Adipose tissue (tissue), 3 donors: ENCODE data around the gene PIP. TPM values are rescaled to one million over a fixed set of nuclear protein-coding genes. Genes with fewer than 3 reads are reported as not detected.
"Not testable (repeated sequence)": the region's sequence is repeated elsewhere in the genome, so short reads cannot be mapped to it uniquely, and the experiment has no call there.

Experiments used
- H3K27ac ChIP-seq: one replicate; pipeline ENCODE4 v1.5.1; 2013; ENCODE audit warnings: low read depth, low read length
- WGBS, 3 donors: extraction: QIAGEN DNeasy Blood & Tissue Kit; methylation state at CpG; one replicate each; pipeline ENCODE4 v1.1.7; 2013; 5-methylcytosine and 5-hydroxymethylcytosine counted together
- polyA plus RNA-seq, 3 donors: library from polyadenylated mRNA; stranded (reverse); fragments of 200-250 nt; gene quantifications; one replicate each; pipeline ENCODE4 v1.2.3, GENCODE V29; 2013
- donor health status: healthy with polysubstance abuse.
- donor health status: Bipolar disorder and iron deficiency.
- donor health status: healthy.

PIP gene
- polyA plus RNA-seq, 3 donors: not detected

- no peak overlapping the region for H3K27ac ChIP-seq
Measured at GRCh38 chr7:143171697-143172096, 39.8 kb downstream of the PIP start.

GRCh38 chr7:143172354-143172753 lies 40.5 kb downstream of the PIP start:
- WGBS, 3 donors: 23 to 60% (median 43%) methylated on average over 4 of the region's 4 CpGs
- no peak overlapping the region for H3K27ac ChIP-seq

- WGBS, 3 donors: 91 to 94% (median 91%) methylated on average over 5 of the region's 5 CpGs
- H3K27ac ChIP-seq: no peak overlapping the region
Measured at GRCh38 chr7:143176128-143176527, 44.3 kb downstream of the PIP start.

- H3K27ac ChIP-seq: no peak overlapping the region
- WGBS, 3 donors: 82 to 87% (median 86%) methylated on average over 2 of the region's 2 CpGs
Measured at GRCh38 chr7:143177374-143178119, 45.7 kb downstream of the PIP start.

GRCh38 chr7:143180771-143181170 lies 48.9 kb downstream of the PIP start:
- WGBS, 3 donors: 80 to 97% (median 95%) methylated on average over 4 of the region's 4 CpGs
- not testable (repeated sequence) for H3K27ac ChIP-seq

GRCh38 chr7:143181349-143181748 lies 49.5 kb downstream of the PIP start:
- H3K27ac ChIP-seq: no peak overlapping the region
- WGBS, 3 donors: 79 to 84% (median 81%) methylated on average over 2 of the region's 2 CpGs

GRCh38 chr7:143183024-143183423 lies 51.1 kb downstream of the PIP start, which contains the start of gene TAS2R39:
TAS2R39 (plus strand) TSS chr7:143183419; CDS start chr7:143183419, 0 bp downstream.
- 81 to 84% (median 82%) methylated on average over 3 of the region's 3 CpGs for WGBS, 3 donors
- H3K27ac ChIP-seq: no peak within 1 kb of the TSS

- 67 to 85% (median 81%) methylated on average over 1 of the region's 1 CpG for WGBS, 3 donors
Measured at GRCh38 chr7:143185551-143185950, 53.7 kb downstream of the PIP start.

GRCh38 chr7:143188994-143189393 lies 57.1 kb downstream of the PIP start:
- 70 to 78% (median 73%) methylated on average over 6 of the region's 6 CpGs for WGBS, 3 donors
- H3K27ac ChIP-seq: no peak overlapping the region

More at GRCh38 chr7:143185551-143185950, 53.7 kb downstream of the PIP start:
- H3K27ac ChIP-seq: no peak overlapping the region

Other genes starting within 250 kb of the PIP start
- 10 to 100 TPM in 1 of 3 donors, under 1 TPM in 1, not detected in 1; 0.42 to 37.0 TPM for gene TRPV6, start 246.3 kb upstream of the PIP start, polyA plus RNA-seq
- gene TRPV5, start 198.3 kb upstream of the PIP start, polyA plus RNA-seq: under 1 TPM in 1 of 3 donors, not detected in 2; 0.05 TPM
- not detected for gene LLCFC1, start 192.6 kb upstream of the PIP start, polyA plus RNA-seq
- under 1 TPM in 2 of 3 donors, not detected in 1; 0.04 to 0.09 TPM for gene KEL, start 169.7 kb upstream of the PIP start, polyA plus RNA-seq
- not detected for gene OR9A2, start 104.9 kb upstream of the PIP start, polyA plus RNA-seq
- gene OR6V1, start 79.7 kb upstream of the PIP start, polyA plus RNA-seq: not detected
- gene TAS2R39, start 51.3 kb downstream of the PIP start, polyA plus RNA-seq: not detected
- not detected for gene TAS2R40, start 90.0 kb downstream of the PIP start, polyA plus RNA-seq
- 100 to 1,000 TPM in 2 of 3 donors, 10 to 100 TPM in 1; 89.9 to 213 (median 147) TPM for gene GSTK1, start 131.4 kb downstream of the PIP start, polyA plus RNA-seq
- gene TMEM139, start 152.9 kb downstream of the PIP start, polyA plus RNA-seq: 1 to 10 TPM in 2 of 3 donors, under 1 TPM in 1; 0.56 to 9.8 (median 1.7) TPM
- gene CASP2, start 156.3 kb downstream of the PIP start, polyA plus RNA-seq: 1 to 10 TPM; 4.2 to 6.1 (median 5.4) TPM
- gene CLCN1, start 184.0 kb downstream of the PIP start, polyA plus RNA-seq: under 1 TPM in 1 of 3 donors, not detected in 2; 0.07 TPM
- gene FAM131B, start 230.6 kb downstream of the PIP start, polyA plus RNA-seq: 1 to 10 TPM in 1 of 3 donors, under 1 TPM in 2; 0.09 to 1.2 (median 0.37) TPM
- 100 to 1,000 TPM in 2 of 3 donors, 10 to 100 TPM in 1; 40.6 to 234 (median 200) TPM for gene ZYX, start 249.3 kb downstream of the PIP start, polyA plus RNA-seq